ENCODE measurements around the gene MTIF3. TPM values are rescaled to one million over a fixed set of nuclear protein-coding genes. Genes with fewer than 3 reads are reported as not detected.

The MTIF3 gene
- total RNA-seq, 1 donor from 2014 or later = 105 TPM

- H3K4me3 ChIP-seq (ENCODE audit: low read depth, low read length) = no peak overlapping the region
- DNase-seq (ENCODE audit: low read depth) = no peak
- peak; percentile 65 for TF ChIP-seq CTCF (IDR thresholded peaks at IDR 0.05; ENCODE audit: insufficient read depth, low read length, poor library complexity, severe bottlenecking)
- no peaks in the 10 kb centered on the region for H3K27me3 ChIP-seq (ENCODE audit: control insufficient read depth, insufficient read depth, low read length)
- H3K36me3 ChIP-seq (ENCODE audit: control insufficient read depth, insufficient read depth, low read length) = no peaks in the 10 kb centered on the region
Observed at GRCh38 chr13:27406178-27406939, 44.0 kb downstream of the MTIF3 start.

- no peak for DNase-seq (ENCODE audit: low read depth)
- no peak for TF ChIP-seq CTCF (IDR thresholded peaks at IDR 0.05; ENCODE audit: insufficient read depth, low read length, poor library complexity, severe bottlenecking)
- no peak overlapping the region for H3K4me3 ChIP-seq (ENCODE audit: low read depth, low read length)
- no peaks in the 10 kb centered on the region for H3K36me3 ChIP-seq (ENCODE audit: control insufficient read depth, insufficient read depth, low read length)
- no peaks in the 10 kb centered on the region for H3K27me3 ChIP-seq (ENCODE audit: control insufficient read depth, insufficient read depth, low read length)
Observed at GRCh38 chr13:27405546-27406134, 44.7 kb downstream of the MTIF3 start.

DNA sequence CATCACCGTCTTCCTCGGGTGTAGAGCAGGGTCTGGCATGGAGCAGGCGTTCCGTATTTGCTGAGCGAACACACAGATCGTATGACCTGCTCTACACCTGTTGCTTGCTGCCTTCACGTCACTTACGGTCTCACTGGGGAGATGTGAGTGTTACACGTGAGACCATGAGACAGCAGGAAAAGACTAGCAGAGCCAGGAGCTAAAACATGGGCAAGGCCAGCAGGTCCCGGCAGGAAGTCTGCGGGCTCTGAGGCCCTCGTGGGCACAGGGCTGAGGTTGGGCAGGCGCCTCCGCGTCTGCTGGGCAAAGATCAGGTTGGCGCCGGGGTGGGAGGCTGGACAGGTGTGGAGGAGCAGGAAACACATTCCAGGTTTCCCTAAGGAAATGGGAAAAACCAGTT is 45.7 kb downstream of the MTIF3 start:
- Histone ChIP-seq H3K36me3 (ENCODE audit: control insufficient read depth, insufficient read depth, low read length) (no peaks in the 10 kb centered on the region), H3K27me3 (ENCODE audit: control insufficient read depth, insufficient read depth, low read length) (no peaks in the 10 kb centered on the region), H3K4me3 (ENCODE audit: low read depth, low read length) (no peak overlapping the region)
- TF ChIP-seq CTCF (IDR thresholded peaks at IDR 0.05; ENCODE audit: insufficient read depth, low read length, poor library complexity, severe bottlenecking) = no peak
- no peak for DNase-seq (ENCODE audit: low read depth)

DNA sequence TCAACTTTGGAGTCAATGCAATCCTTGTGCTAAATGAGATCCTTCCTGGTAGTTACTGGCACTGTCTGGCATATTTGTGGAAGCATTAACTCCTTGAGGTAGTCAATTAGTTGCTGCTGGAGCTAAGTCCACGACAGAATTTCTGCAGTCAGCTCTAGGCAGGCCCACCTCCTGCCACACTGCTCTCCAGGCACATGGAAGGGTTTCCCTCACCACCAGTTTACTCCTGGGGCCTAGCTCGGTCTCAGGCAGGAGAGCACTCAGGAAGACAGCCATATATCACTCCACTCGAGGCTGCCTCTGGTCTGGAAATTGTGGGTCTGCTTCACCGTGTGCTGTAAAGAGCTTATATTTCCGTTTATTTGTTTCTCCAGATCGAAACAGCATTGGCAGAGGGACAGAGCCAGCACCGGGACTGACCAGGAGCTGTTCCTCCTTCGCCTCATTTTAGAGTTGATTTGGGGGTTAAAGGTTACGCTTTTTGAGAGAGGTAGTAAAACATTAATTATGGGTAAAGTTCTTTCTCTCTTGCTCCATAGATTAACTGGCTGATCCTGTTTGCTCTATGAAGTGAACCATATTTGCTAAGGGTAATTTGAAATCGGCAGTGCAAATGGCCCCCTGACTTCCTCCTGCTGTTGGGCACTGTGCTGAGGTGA is 46.5 kb downstream of the MTIF3 start:
- Histone ChIP-seq H3K4me3 (ENCODE audit: low read depth, low read length) (no peak overlapping the region), H3K36me3 (ENCODE audit: control insufficient read depth, insufficient read depth, low read length) (no peaks in the 10 kb centered on the region), H3K27me3 (ENCODE audit: control insufficient read depth, insufficient read depth, low read length) (no peaks in the 10 kb centered on the region)
- no peak for TF ChIP-seq CTCF (IDR thresholded peaks at IDR 0.05; ENCODE audit: insufficient read depth, low read length, poor library complexity, severe bottlenecking)
- no peak for DNase-seq (ENCODE audit: low read depth)

DNA sequence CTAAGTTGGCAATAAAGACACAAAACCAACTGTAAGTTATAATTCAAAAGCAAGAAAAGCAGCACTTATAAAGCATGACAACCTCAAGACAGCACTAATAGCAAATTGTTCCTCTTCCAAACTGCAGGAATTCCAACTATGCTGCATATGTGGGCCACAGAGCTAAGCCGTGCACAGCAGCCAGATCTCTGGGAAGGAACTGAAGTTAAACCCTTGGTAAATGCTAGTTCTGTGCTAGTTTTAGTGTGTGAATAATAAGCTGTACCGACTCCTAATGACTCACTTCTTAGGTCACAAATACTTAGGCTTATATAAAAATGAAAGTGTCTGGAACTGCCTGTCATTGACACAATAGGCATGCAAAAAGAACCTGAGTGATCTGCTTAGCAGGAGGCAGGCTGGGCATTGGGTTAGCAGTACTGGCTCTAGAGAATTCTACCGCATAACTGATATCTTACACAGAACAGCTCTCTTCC is 47.1 kb downstream of the MTIF3 start:
- TF ChIP-seq CTCF (IDR thresholded peaks at IDR 0.05; ENCODE audit: insufficient read depth, low read length, poor library complexity, severe bottlenecking) = no peak
- no peak overlapping the region for H3K4me3 ChIP-seq (ENCODE audit: low read depth, low read length)
- H3K36me3 ChIP-seq (ENCODE audit: control insufficient read depth, insufficient read depth, low read length) = no peaks in the 10 kb centered on the region
- no peaks in the 10 kb centered on the region for H3K27me3 ChIP-seq (ENCODE audit: control insufficient read depth, insufficient read depth, low read length)
- DNase-seq (ENCODE audit: low read depth) = no peak

All from kidney epithelial cell (primary cell).